Sigmoid colon (tissue), 7 donors: Measurements from ENCODE around the gene GABRB2. TPM values are rescaled to one million over a fixed set of nuclear protein-coding genes. Genes with fewer than 3 reads are reported as not detected.

Experiments used
- DNase-seq: peaks from one replicate; pipeline ENCODE4 v3.0.0-alpha.2; 2019
- H3K27ac ChIP-seq, 4 donors: fragments of 200-600 bp; sonication (generic); one replicate each; pipeline ENCODE4 v1.5.1; 2016 to 2019; ENCODE audit warnings: mild to moderate bottlenecking in 1 of 4
- H3K27me3 ChIP-seq, 3 donors: fragments of 200-600 bp; sonication (generic); one replicate each; pipeline ENCODE4 v1.5.1; 2019; ENCODE audit warnings: mild to moderate bottlenecking in 1 of 3
- H3K36me3 ChIP-seq, 4 donors: fragments of 200-600 bp; sonication (generic); one replicate each; pipeline ENCODE4 v1.5.1; 2016 to 2019
- H3K4me1 ChIP-seq, 4 donors: fragments of 200-600 bp; sonication (generic); one replicate each; pipeline ENCODE4 v1.5.1; 2017 to 2019
- H3K4me3 ChIP-seq, 4 donors: fragments of 200-600 bp; sonication (generic); one replicate each; pipeline ENCODE4 v1.5.1; 2017 to 2019; ENCODE audit warnings: mild to moderate bottlenecking in 2 of 4, moderate library complexity in 1 of 4
- H3K9me3 ChIP-seq, 4 donors: fragments of 200-600 bp in 3 of 4; sonication (generic) in 3 of 4; one replicate each; pipeline versions ENCODE4 v1.5.1 to v1.6.1; 2013 to 2019
- CTCF ChIP-seq, 4 experiments: fragments of 450-650 bp in 3 of 4; fragments of 200-600 bp in 1 of 4; IDR thresholded peaks; one replicate each; pipeline ENCODE4 v1.5.1; 2016 to 2019; ENCODE audit warnings: antibody characterized with exemption in 4 of 4, mild to moderate bottlenecking in 3 of 4, moderate library complexity in 2 of 4
- EP300 ChIP-seq, 4 donors: sonication (generic); formaldehyde crosslinking; IDR thresholded peaks; one replicate each; pipeline ENCODE4 v1.6.1; 2017; ENCODE audit warnings: antibody characterized with exemption in 4 of 4
- POLR2A ChIP-seq, 2 donors: fragments of 450-650 bp; IDR thresholded peaks; one replicate each; pipeline ENCODE4 v1.6.1; 2016; ENCODE audit warnings: antibody characterized with exemption in 2 of 2, mild to moderate bottlenecking in 2 of 2, moderate library complexity in 2 of 2
- POLR2AphosphoS5 ChIP-seq, 4 donors: sonication (generic); formaldehyde crosslinking; IDR thresholded peaks; one replicate each; pipeline ENCODE4 v1.6.1; 2017; ENCODE audit warnings: antibody characterized with exemption in 4 of 4
- WGBS, 2 donors: extraction: QIAGEN DNeasy Blood & Tissue Kit; methylation state at CpG; one replicate each; pipeline ENCODE4 v1.1.7; 2013; 5-methylcytosine and 5-hydroxymethylcytosine counted together
- intact Hi-C: fragments of 100-400 bp; cut with DNase I; formaldehyde crosslinking; loops from one replicate; pipeline ENCODE4 v1.15.1; 2023
- polyA plus RNA-seq, 3 donors: library from polyadenylated mRNA; stranded (reverse); fragments of 200-250 nt; gene quantifications; one replicate each; pipeline ENCODE4 v1.2.3, GENCODE V29; 2013
- total RNA-seq, 4 donors: library from RNA; depleted of rRNA; stranded (reverse); fragments of >200 nt; gene quantifications; one replicate each; pipeline ENCODE4 v1.1.0, GENCODE V29; 2016
- donor health status: healthy with polysubstance abuse.
- donor health status: Bipolar disorder and iron deficiency.
- donor health status: healthy.

The GABRB2 gene
- total and polyA plus RNA-seq, 7 donors, result under 0.01 to 0.55 (median 0.36) TPM

GRCh38 chr5:161287436-161287835 is 259.1 kb downstream of the GABRB2 start:
- WGBS, 2 donors, result 62 to 66% methylated on average over 1 of the region's 1 CpG
- Histone ChIP-seq H3K4me3 (no peak overlapping the region), H3K27me3 (no peaks in the 10 kb centered on the region), H3K27ac (no peak overlapping the region), H3K4me1 (no peaks in the 10 kb centered on the region), H3K9me3 (no peaks in the 10 kb centered on the region), H3K36me3 (no peaks in the 10 kb centered on the region)
- no peak for DNase-seq
- no peak for TF ChIP-seq POLR2AphosphoS5 (IDR thresholded peaks at IDR 0.05)
- TF ChIP-seq EP300 (IDR thresholded peaks at IDR 0.05), result no peak
- TF ChIP-seq POLR2A (IDR thresholded peaks at IDR 0.05), result no peak
- TF ChIP-seq CTCF (IDR thresholded peaks at IDR 0.05), result no peak
- intact Hi-C loops, result no loop called here

GRCh38 chr5:161286066-161286655 is 260.4 kb downstream of the GABRB2 start:
- Histone ChIP-seq H3K9me3 (no peaks in the 10 kb centered on the region), H3K36me3 (no peaks in the 10 kb centered on the region), H3K27me3 (no peaks in the 10 kb centered on the region), H3K27ac (no peak overlapping the region), H3K4me3 (no peak overlapping the region), H3K4me1 (no peaks in the 10 kb centered on the region)
- DNase-seq, result no peak
- intact Hi-C loops, result no loop called here
- TF ChIP-seq EP300 (IDR thresholded peaks at IDR 0.05) (no peak), POLR2AphosphoS5 (IDR thresholded peaks at IDR 0.05) (no peak), CTCF (IDR thresholded peaks at IDR 0.05) (no peak), POLR2A (IDR thresholded peaks at IDR 0.05) (no peak)
- 72 to 75% methylated on average over 3 of the region's 3 CpGs for WGBS, 2 donors

GRCh38 chr5:161284445-161284844 is 262.1 kb downstream of the GABRB2 start:
- H3K27me3 ChIP-seq, result no peaks in the 10 kb centered on the region
- no peak for DNase-seq
- H3K4me1 ChIP-seq, result no peaks in the 10 kb centered on the region
- no peak overlapping the region for H3K27ac ChIP-seq
- TF ChIP-seq CTCF (IDR thresholded peaks at IDR 0.05) (no peak), EP300 (IDR thresholded peaks at IDR 0.05) (no peak), POLR2AphosphoS5 (IDR thresholded peaks at IDR 0.05) (no peak), POLR2A (IDR thresholded peaks at IDR 0.05) (no peak)
- WGBS, 2 donors, result 90 to 93% methylated on average over 2 of the region's 2 CpGs
- no peaks in the 10 kb centered on the region for H3K36me3 ChIP-seq
- H3K4me3 ChIP-seq, result no peak overlapping the region
- H3K9me3 ChIP-seq, result no peaks in the 10 kb centered on the region
- intact Hi-C loops, result no loop called here

GRCh38 chr5:161283296-161283695 is 263.2 kb downstream of the GABRB2 start:
- no peak overlapping the region for H3K27ac ChIP-seq
- 80 to 86% methylated on average over 1 of the region's 1 CpG for WGBS, 2 donors
- no peaks in the 10 kb centered on the region for H3K9me3 ChIP-seq
- intact Hi-C loops, result no loop called here
- TF ChIP-seq CTCF (IDR thresholded peaks at IDR 0.05) (no peak), POLR2AphosphoS5 (IDR thresholded peaks at IDR 0.05) (no peak), POLR2A (IDR thresholded peaks at IDR 0.05) (no peak), EP300 (IDR thresholded peaks at IDR 0.05) (no peak)
- no peak for DNase-seq
- H3K36me3 ChIP-seq, result no peaks in the 10 kb centered on the region
- no peaks in the 10 kb centered on the region for H3K4me1 ChIP-seq
- H3K27me3 ChIP-seq, result no peaks in the 10 kb centered on the region
- H3K4me3 ChIP-seq, result no peak overlapping the region
